Activated CD4-positive, alpha-beta T cell treated with anti-CD3 and anti-CD28 coated beads, Interleukin-2, Interleukin-4, amounts not matched to agents 100 ng/mL and 50 ng/mL, durations not matched to agents 16 hours and 8 hours (primary cell): Measurements from ENCODE around the gene WDR82.

Experiments
- DNase-seq: peaks from one replicate; pipeline ENCODE4 v3.0.0-alpha.2; 2020; ENCODE audit warnings: low spot score

WDR82 gene

GRCh38 chr3:52278510-52279069, at the start of gene WDR82:
Gene WDR82, minus strand, starts transcription at chr3:52278649. Its CDS starts 288 bp downstream, at chr3:52278361.
- DNase-seq, result peak; percentile 97

- DNase-seq, result no peak
Observed at GRCh38 chr3:52327486-52328290, 49.2 kb upstream of the WDR82 start.

GRCh38 chr3:52326976-52327375, 48.5 kb upstream of the WDR82 start:
- no peak for DNase-seq

- DNase-seq, result no peak
Observed at GRCh38 chr3:52325686-52326085, 47.2 kb upstream of the WDR82 start.

- no peak for DNase-seq
Observed at GRCh38 chr3:52324676-52325075, 46.2 kb upstream of the WDR82 start.

- DNase-seq, result no peak
Observed at GRCh38 chr3:52323526-52324295, 45.3 kb upstream of the WDR82 start.

- DNase-seq, result no peak
Observed at GRCh38 chr3:52322466-52322865, 44.0 kb upstream of the WDR82 start.

GRCh38 chr3:52321481-52321880, 43.0 kb upstream of the WDR82 start:
- DNase-seq, result no peak

- DNase-seq, result no peak
Observed at GRCh38 chr3:52319921-52320595, 41.6 kb upstream of the WDR82 start.

GRCh38 chr3:52318186-52318816, 39.9 kb upstream of the WDR82 start:
- no peak for DNase-seq

- DNase-seq, result peak; percentile 48
Observed at GRCh38 chr3:52317208-52318000, 39.0 kb upstream of the WDR82 start.

- no peak for DNase-seq
Observed at GRCh38 chr3:52315977-52316764, 37.7 kb upstream of the WDR82 start, which contains the start of gene DNAH1. Gene DNAH1, plus strand, starts transcription at chr3:52316319. Its CDS starts 6,124 bp downstream, at chr3:52322443.

GRCh38 chr3:52315006-52315405, 36.6 kb upstream of the WDR82 start:
- DNase-seq, result no peak

GRCh38 chr3:52314489-52314888, 36.0 kb upstream of the WDR82 start:
- DNase-seq, result no peak

- no peak for DNase-seq
Observed at GRCh38 chr3:52313774-52314188, 35.3 kb upstream of the WDR82 start.

- DNase-seq, result no peak
Observed at GRCh38 chr3:52313188-52313773, 34.8 kb upstream of the WDR82 start.

GRCh38 chr3:52311576-52312119, 33.2 kb upstream of the WDR82 start:
- DNase-seq, result no peak

GRCh38 chr3:52310861-52311575, 32.6 kb upstream of the WDR82 start:
- DNase-seq, result peak; percentile 36

- no peak for DNase-seq
Observed at GRCh38 chr3:52308308-52308707, 29.9 kb upstream of the WDR82 start.
